ENCODE results near the gene DCTPP1.
"Not testable (repeated sequence)": the region's sequence is repeated elsewhere in the genome, so short reads cannot be mapped to it uniquely, and the experiment has no call there.

DCTPP1 gene

GRCh38 chr16:30459456-30459855 is 29.6 kb upstream of the DCTPP1 start:
- no peaks in the 10 kb centered on the region for H3K36me3 ChIP-seq (ENCODE audit: control insufficient read depth, insufficient read depth, low read length)
- H3K9ac ChIP-seq (ENCODE audit: low read length): no peak overlapping the region
- H3K9me3 ChIP-seq (ENCODE audit: control insufficient read depth, low read length): no peaks in the 10 kb centered on the region
- no peak overlapping the region for H3K4me3 ChIP-seq (ENCODE audit: low read length)
- H3K4me1 ChIP-seq (ENCODE audit: control insufficient read depth, insufficient read depth, low read length): no peaks in the 10 kb centered on the region
- H3K27me3 ChIP-seq (ENCODE audit: control insufficient read depth, insufficient read depth, low read length): no peaks in the 10 kb centered on the region

- Histone ChIP-seq H3K36me3 (ENCODE audit: control insufficient read depth, insufficient read depth, low read length) (no peaks in the 10 kb centered on the region), H3K4me1 (ENCODE audit: control insufficient read depth, insufficient read depth, low read length) (no peaks in the 10 kb centered on the region), H3K27me3 (ENCODE audit: control insufficient read depth, insufficient read depth, low read length) (no peaks in the 10 kb centered on the region), H3K4me3 (ENCODE audit: low read length) (no peak overlapping the region), H3K9me3 (ENCODE audit: control insufficient read depth, low read length) (no peaks in the 10 kb centered on the region), H3K9ac (ENCODE audit: low read length) (no peak overlapping the region)
Observed at GRCh38 chr16:30458561-30459394, 28.9 kb upstream of the DCTPP1 start.

DNA sequence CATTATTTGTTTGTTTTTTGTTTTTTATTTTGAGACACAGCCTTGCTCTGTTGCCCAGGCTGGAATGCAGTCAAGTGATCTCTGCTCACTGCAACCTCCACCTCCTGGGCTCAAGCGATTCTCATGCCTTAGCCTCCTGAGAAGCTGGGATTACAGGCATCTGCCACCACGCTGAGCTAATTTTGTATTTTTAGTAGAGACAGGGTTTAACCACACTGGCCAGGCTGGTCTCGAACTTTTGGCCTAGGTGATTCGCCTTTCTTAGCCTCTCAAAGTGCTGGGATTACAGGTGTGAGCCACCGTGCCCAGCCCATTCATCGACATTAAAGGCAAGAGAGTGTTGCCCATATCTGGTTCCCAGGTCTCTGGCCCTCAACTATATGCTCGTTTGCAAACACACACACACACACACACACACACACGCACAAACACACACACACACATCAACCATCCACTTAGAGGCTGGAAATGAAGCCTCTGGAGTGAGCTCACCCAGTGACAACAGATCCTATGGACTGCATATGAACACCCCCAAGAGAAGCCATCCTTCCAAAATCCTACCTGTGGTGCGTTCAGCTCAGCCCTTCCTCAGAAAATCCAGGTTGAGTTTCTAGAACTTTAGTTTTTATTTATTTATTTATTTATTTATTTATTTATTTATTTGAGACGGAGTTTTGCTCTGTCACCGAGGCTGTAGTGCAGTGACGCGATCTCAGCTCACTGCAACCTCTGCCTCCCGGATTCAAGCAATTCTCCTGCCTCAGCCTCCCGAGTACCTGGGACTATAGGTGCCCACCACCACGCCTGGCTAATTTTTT is 28.1 kb upstream of the DCTPP1 start:
- Histone ChIP-seq H3K9ac (ENCODE audit: low read length) (no peak overlapping the region), H3K9me3 (ENCODE audit: control insufficient read depth, low read length) (no peaks in the 10 kb centered on the region), H3K4me1 (ENCODE audit: control insufficient read depth, insufficient read depth, low read length) (no peaks in the 10 kb centered on the region), H3K4me3 (ENCODE audit: low read length) (no peak overlapping the region), H3K36me3 (ENCODE audit: control insufficient read depth, insufficient read depth, low read length) (no peaks in the 10 kb centered on the region), H3K27me3 (ENCODE audit: control insufficient read depth, insufficient read depth, low read length) (no peaks in the 10 kb centered on the region)

GRCh38 chr16:30457256-30457655 is 27.4 kb upstream of the DCTPP1 start:
- Histone ChIP-seq H3K9ac (ENCODE audit: low read length) (no peak overlapping the region), H3K27me3 (ENCODE audit: control insufficient read depth, insufficient read depth, low read length) (no peaks in the 10 kb centered on the region), H3K4me3 (ENCODE audit: low read length) (no peak overlapping the region), H3K9me3 (ENCODE audit: control insufficient read depth, low read length) (no peaks in the 10 kb centered on the region), H3K4me1 (ENCODE audit: control insufficient read depth, insufficient read depth, low read length) (peaks cover 2% of the 10 kb centered on the region), H3K36me3 (ENCODE audit: control insufficient read depth, insufficient read depth, low read length) (no peaks in the 10 kb centered on the region)

DNA sequence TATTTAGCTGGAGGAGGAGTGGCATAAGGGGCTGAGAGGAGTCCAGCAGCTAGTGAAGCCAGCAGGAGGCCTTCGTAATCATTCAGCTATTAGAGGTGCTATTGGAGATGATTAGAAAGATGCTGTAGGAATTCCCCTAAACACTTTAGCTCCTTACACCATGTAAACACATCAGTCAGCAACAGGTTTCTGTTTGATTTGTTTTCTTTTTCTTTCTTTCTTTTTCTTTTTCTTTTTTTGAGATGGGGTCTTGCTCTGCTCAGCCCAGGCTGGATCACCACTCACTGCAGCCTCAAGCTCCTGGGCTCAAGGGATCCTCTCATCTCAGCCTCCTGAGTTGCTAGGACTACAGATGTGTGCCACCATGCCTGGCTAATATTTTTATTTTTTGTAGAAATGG is 26.5 kb upstream of the DCTPP1 start:
- Histone ChIP-seq H3K27me3 (ENCODE audit: control insufficient read depth, insufficient read depth, low read length) (no peaks in the 10 kb centered on the region), H3K4me3 (ENCODE audit: low read length) (no peak overlapping the region), H3K4me1 (ENCODE audit: control insufficient read depth, insufficient read depth, low read length) (peaks cover 5% of the 10 kb centered on the region), H3K36me3 (ENCODE audit: control insufficient read depth, insufficient read depth, low read length) (no peaks in the 10 kb centered on the region), H3K9ac (ENCODE audit: low read length) (no peak overlapping the region), H3K9me3 (ENCODE audit: control insufficient read depth, low read length) (no peaks in the 10 kb centered on the region)

- H3K27me3 ChIP-seq (ENCODE audit: control insufficient read depth, insufficient read depth, low read length); H3K9me3 ChIP-seq (ENCODE audit: control insufficient read depth, low read length); H3K9ac ChIP-seq (ENCODE audit: low read length); H3K4me3 ChIP-seq (ENCODE audit: low read length); H3K36me3 ChIP-seq (ENCODE audit: control insufficient read depth, insufficient read depth, low read length): not testable (repeated sequence)
- H3K4me1 ChIP-seq (ENCODE audit: control insufficient read depth, insufficient read depth, low read length): peaks cover 16% of the 10 kb centered on the region
Observed at GRCh38 chr16:30452709-30453580, 23.1 kb upstream of the DCTPP1 start.

DNA sequence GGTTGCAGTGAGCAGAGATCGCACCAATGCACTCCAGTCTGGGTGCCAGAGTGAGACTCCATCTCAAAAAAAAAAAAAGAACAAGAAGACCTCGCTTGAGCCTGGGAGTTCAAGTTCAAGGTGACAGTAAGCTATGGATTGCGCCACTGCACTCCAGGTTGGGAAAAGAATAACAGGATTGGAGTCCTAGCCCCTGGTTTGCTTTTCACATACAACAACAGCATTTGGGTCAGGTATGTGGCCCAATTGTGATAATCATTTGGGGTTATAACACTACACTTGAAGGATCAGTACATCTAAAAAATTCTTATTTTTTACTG is 19.2 kb upstream of the DCTPP1 start:
- Histone ChIP-seq H3K9me3 (ENCODE audit: control insufficient read depth, low read length) (no peaks in the 10 kb centered on the region), H3K4me3 (ENCODE audit: low read length) (no peak overlapping the region), H3K4me1 (ENCODE audit: control insufficient read depth, insufficient read depth, low read length) (peaks cover 42% of the 10 kb centered on the region), H3K9ac (ENCODE audit: low read length) (no peak overlapping the region), H3K27me3 (ENCODE audit: control insufficient read depth, insufficient read depth, low read length) (no peaks in the 10 kb centered on the region), H3K36me3 (ENCODE audit: control insufficient read depth, insufficient read depth, low read length) (no peaks in the 10 kb centered on the region)

- no peaks in the 10 kb centered on the region for H3K9me3 ChIP-seq (ENCODE audit: control insufficient read depth, low read length)
- peaks cover 42% of the 10 kb centered on the region for H3K4me1 ChIP-seq (ENCODE audit: control insufficient read depth, insufficient read depth, low read length)
- H3K9ac ChIP-seq (ENCODE audit: low read length): no peak overlapping the region
- no peaks in the 10 kb centered on the region for H3K27me3 ChIP-seq (ENCODE audit: control insufficient read depth, insufficient read depth, low read length)
- H3K36me3 ChIP-seq (ENCODE audit: control insufficient read depth, insufficient read depth, low read length): no peaks in the 10 kb centered on the region
- no peak overlapping the region for H3K4me3 ChIP-seq (ENCODE audit: low read length)
Observed at GRCh38 chr16:30447512-30448226, 17.8 kb upstream of the DCTPP1 start.

- Histone ChIP-seq H3K27me3 (ENCODE audit: control insufficient read depth, insufficient read depth, low read length) (no peaks in the 10 kb centered on the region), H3K36me3 (ENCODE audit: control insufficient read depth, insufficient read depth, low read length) (no peaks in the 10 kb centered on the region), H3K4me1 (ENCODE audit: control insufficient read depth, insufficient read depth, low read length) (peaks cover 37% of the 10 kb centered on the region), H3K4me3 (ENCODE audit: low read length) (peak overlapping the region; percentile 98), H3K9me3 (ENCODE audit: control insufficient read depth, low read length) (no peaks in the 10 kb centered on the region), H3K9ac (ENCODE audit: low read length) (peak overlapping the region; percentile 97)
Observed at GRCh38 chr16:30446203-30446595, 16.4 kb upstream of the DCTPP1 start.

DNA sequence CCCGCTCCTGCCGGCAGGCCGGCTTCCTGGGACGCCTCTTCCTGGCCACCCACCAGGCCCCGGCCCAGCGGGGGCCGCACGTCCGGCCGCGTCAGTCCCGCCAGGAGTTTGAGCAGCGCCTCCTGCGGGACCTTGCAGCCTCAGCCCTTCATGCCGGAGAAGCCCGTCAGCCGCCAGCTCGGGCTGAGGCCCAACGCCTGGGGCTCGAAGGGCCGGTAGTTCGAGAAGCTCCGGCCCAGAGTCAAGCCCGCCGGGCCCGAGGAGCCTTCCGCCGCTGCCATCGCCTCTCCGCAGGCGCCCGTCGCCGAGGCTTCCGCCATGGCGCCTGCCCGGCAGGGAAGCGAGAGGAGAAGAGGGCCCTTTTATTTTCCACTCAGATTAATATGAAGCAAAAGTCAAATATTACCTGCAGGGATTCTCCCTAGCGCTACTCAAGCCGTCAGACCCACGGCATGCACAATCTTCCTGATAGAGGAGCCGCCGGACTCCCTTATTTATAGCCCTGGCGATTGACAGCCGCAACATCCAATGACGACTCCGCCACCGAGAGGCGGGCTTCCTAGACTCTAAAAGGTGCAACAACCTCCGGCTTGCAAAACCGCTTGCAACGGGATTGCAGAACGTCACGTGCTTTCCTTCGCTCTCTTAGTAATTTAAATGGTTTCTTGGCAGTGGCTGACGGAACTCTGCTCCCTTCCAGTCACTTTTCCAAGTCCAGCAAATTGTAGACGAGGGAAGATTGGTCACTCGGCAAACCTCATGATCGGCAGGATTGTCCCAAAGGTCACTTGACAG is 15.8 kb upstream of the DCTPP1 start, which contains the start of gene SEPHS2:
Gene SEPHS2, minus strand, starts transcription at position 467 of the 795 bp plus-strand sequence. Its CDS starts 147 bp downstream, at position 320.
- Histone ChIP-seq H3K4me1 (ENCODE audit: control insufficient read depth, insufficient read depth, low read length) (peaks cover 37% of the 10 kb centered on the region), H3K9ac (ENCODE audit: low read length) (peak within 1 kb of the TSS; percentile 97), H3K27me3 (ENCODE audit: control insufficient read depth, insufficient read depth, low read length) (no peaks in the 10 kb centered on the region), H3K36me3 (ENCODE audit: control insufficient read depth, insufficient read depth, low read length) (no peaks in the 10 kb centered on the region), H3K4me3 (ENCODE audit: low read length) (peak within 1 kb of the TSS; percentile 98), H3K9me3 (ENCODE audit: control insufficient read depth, low read length) (no peaks in the 10 kb centered on the region)

- peaks cover 37% of the 10 kb centered on the region for H3K4me1 ChIP-seq (ENCODE audit: control insufficient read depth, insufficient read depth, low read length)
- H3K36me3 ChIP-seq (ENCODE audit: control insufficient read depth, insufficient read depth, low read length): no peaks in the 10 kb centered on the region
- H3K4me3 ChIP-seq (ENCODE audit: low read length): peak overlapping the region; percentile 98
- H3K27me3 ChIP-seq (ENCODE audit: control insufficient read depth, insufficient read depth, low read length): no peaks in the 10 kb centered on the region
- no peaks in the 10 kb centered on the region for H3K9me3 ChIP-seq (ENCODE audit: control insufficient read depth, low read length)
- H3K9ac ChIP-seq (ENCODE audit: low read length): peak overlapping the region; percentile 97
Observed at GRCh38 chr16:30445149-30445407, 15.2 kb upstream of the DCTPP1 start.

All from mucosa of stomach (tissue), 1 donor.